ENCODE results near the gene GTF3A.

GTF3A gene

GRCh38 chr13:27406178-27406939, 18.1 kb upstream of the GTF3A start:
- TF ChIP-seq POLR2AphosphoS5 (IDR thresholded peaks at IDR 0.05; ENCODE audit: low read depth, low read length), result no peak
- TF ChIP-seq TAF1 (IDR thresholded peaks at IDR 0.05; ENCODE audit: borderline replicate concordance, low read depth, low read length), result no peak
- no peak for TF ChIP-seq POLR2A (IDR thresholded peaks at IDR 0.05; ENCODE audit: low read depth, low read length)
- DNase-seq (ENCODE audit: insufficient read length) (no peak), FAIRE-seq (no peak)

GRCh38 chr13:27408074-27408473, 16.3 kb upstream of the GTF3A start:
- FAIRE-seq (no peak), DNase-seq (ENCODE audit: insufficient read length) (no peak)
- no peak for TF ChIP-seq POLR2AphosphoS5 (IDR thresholded peaks at IDR 0.05; ENCODE audit: low read depth, low read length)
- TF ChIP-seq POLR2A (IDR thresholded peaks at IDR 0.05; ENCODE audit: low read depth, low read length), result no peak
- no peak for TF ChIP-seq TAF1 (IDR thresholded peaks at IDR 0.05; ENCODE audit: borderline replicate concordance, low read depth, low read length)

- DNase-seq (ENCODE audit: insufficient read length) (no peak), FAIRE-seq (no peak)
- no peak for TF ChIP-seq POLR2A (IDR thresholded peaks at IDR 0.05; ENCODE audit: low read depth, low read length)
- TF ChIP-seq TAF1 (IDR thresholded peaks at IDR 0.05; ENCODE audit: borderline replicate concordance, low read depth, low read length), result no peak
- TF ChIP-seq POLR2AphosphoS5 (IDR thresholded peaks at IDR 0.05; ENCODE audit: low read depth, low read length), result no peak
These were observed 15.4 kb upstream of the GTF3A start for GRCh38 chr13:27409013-27409412.

- FAIRE-seq, result no peak
- no peak for DNase-seq (ENCODE audit: insufficient read length)
- TF ChIP-seq POLR2AphosphoS5 (IDR thresholded peaks at IDR 0.05; ENCODE audit: low read depth, low read length) (no peak), POLR2A (IDR thresholded peaks at IDR 0.05; ENCODE audit: low read depth, low read length) (no peak), TAF1 (IDR thresholded peaks at IDR 0.05; ENCODE audit: borderline replicate concordance, low read depth, low read length) (no peak)
These were observed 13.1 kb upstream of the GTF3A start for GRCh38 chr13:27411341-27411740.

- DNase-seq (ENCODE audit: insufficient read length) (no peak), FAIRE-seq (no peak)
- no peak for TF ChIP-seq POLR2AphosphoS5 (IDR thresholded peaks at IDR 0.05; ENCODE audit: low read depth, low read length)
- no peak for TF ChIP-seq TAF1 (IDR thresholded peaks at IDR 0.05; ENCODE audit: borderline replicate concordance, low read depth, low read length)
- TF ChIP-seq POLR2A (IDR thresholded peaks at IDR 0.05; ENCODE audit: low read depth, low read length), result no peak
These were observed 9.3 kb upstream of the GTF3A start for GRCh38 chr13:27415116-27415515.

GRCh38 chr13:27419328-27419727, 5.1 kb upstream of the GTF3A start:
- FAIRE-seq (no peak), DNase-seq (ENCODE audit: insufficient read length) (no peak)
- no peak for TF ChIP-seq POLR2A (IDR thresholded peaks at IDR 0.05; ENCODE audit: low read depth, low read length)
- no peak for TF ChIP-seq TAF1 (IDR thresholded peaks at IDR 0.05; ENCODE audit: borderline replicate concordance, low read depth, low read length)
- TF ChIP-seq POLR2AphosphoS5 (IDR thresholded peaks at IDR 0.05; ENCODE audit: low read depth, low read length), result no peak

- FAIRE-seq (no peak), DNase-seq (ENCODE audit: insufficient read length) (no peak)
- TF ChIP-seq POLR2AphosphoS5 (IDR thresholded peaks at IDR 0.05; ENCODE audit: low read depth, low read length) (no peak), TAF1 (IDR thresholded peaks at IDR 0.05; ENCODE audit: borderline replicate concordance, low read depth, low read length) (no peak), POLR2A (IDR thresholded peaks at IDR 0.05; ENCODE audit: low read depth, low read length) (no peak)
These were observed 3.1 kb upstream of the GTF3A start for GRCh38 chr13:27421101-27421871.

GRCh38 chr13:27423333-27423732, 1.1 kb upstream of the GTF3A start:
- TF ChIP-seq TAF1 (IDR thresholded peaks at IDR 0.05; ENCODE audit: borderline replicate concordance, low read depth, low read length) (no peak), POLR2AphosphoS5 (IDR thresholded peaks at IDR 0.05; ENCODE audit: low read depth, low read length) (no peak), POLR2A (IDR thresholded peaks at IDR 0.05; ENCODE audit: low read depth, low read length) (no peak)
- DNase-seq (ENCODE audit: insufficient read length) (no peak), FAIRE-seq (peak; percentile 24)

- TF ChIP-seq POLR2AphosphoS5 (IDR thresholded peaks at IDR 0.05; ENCODE audit: low read depth, low read length) (no peak), TAF1 (IDR thresholded peaks at IDR 0.05; ENCODE audit: borderline replicate concordance, low read depth, low read length) (no peak), POLR2A (IDR thresholded peaks at IDR 0.05; ENCODE audit: low read depth, low read length) (no peak)
- peak; percentile 62 for FAIRE-seq
- DNase-seq (ENCODE audit: insufficient read length), result no peak
These were observed 919 bp downstream of the GTF3A start for GRCh38 chr13:27425158-27425917.

GRCh38 chr13:27425918-27426630, 1.7 kb downstream of the GTF3A start:
- peak; percentile 25 for DNase-seq (ENCODE audit: insufficient read length)
- FAIRE-seq, result peak; percentile 63
- peak; percentile 9; the same call in 1 of the 2 replicates for TF ChIP-seq POLR2A (IDR thresholded peaks at IDR 0.05; ENCODE audit: low read depth, low read length)
- TF ChIP-seq POLR2AphosphoS5 (IDR thresholded peaks at IDR 0.05; ENCODE audit: low read depth, low read length), result no peak
- no peak for TF ChIP-seq TAF1 (IDR thresholded peaks at IDR 0.05; ENCODE audit: borderline replicate concordance, low read depth, low read length)

- DNase-seq (ENCODE audit: insufficient read length) (no peak), FAIRE-seq (no peak)
- TF ChIP-seq TAF1 (IDR thresholded peaks at IDR 0.05; ENCODE audit: borderline replicate concordance, low read depth, low read length) (no peak), POLR2AphosphoS5 (IDR thresholded peaks at IDR 0.05; ENCODE audit: low read depth, low read length) (no peak), POLR2A (IDR thresholded peaks at IDR 0.05; ENCODE audit: low read depth, low read length) (no peak)
These were observed 3.2 kb downstream of the GTF3A start for GRCh38 chr13:27427641-27428040.
